CD14-positive monocyte (primary cell): ENCODE measurements around the gene FGF9. TPM values are rescaled to one million over a fixed set of nuclear protein-coding genes. Genes with fewer than 3 reads are reported as not detected.

ENCODE experiments used
- DNase-seq, 3 donors: peaks; one replicate each; pipeline ENCODE4 v3.0.0-alpha.2; 2011 to 2022
- H2AFZ ChIP-seq: 2 replicates; pipeline ENCODE4 v1.6.0; 2012; ENCODE audit warnings: mild to moderate bottlenecking, low read depth, low read length, inconsistent platforms; ENCODE audit not compliant: insufficient read depth, poor library complexity, severe bottlenecking
- H3K27ac ChIP-seq, 2 donors: 1 replicate in 1 of 2; 2 replicates in 1 of 2; pipeline ENCODE4 v1.5.1; 2012 to 2013; ENCODE audit warnings: low read length in 2 of 2, control low read depth in 1 of 2, inconsistent platforms in 1 of 2, low read depth in 1 of 2, mild to moderate bottlenecking in 1 of 2
- H3K27me3 ChIP-seq, 2 donors: one replicate each; pipeline versions ENCODE4 v1.6.0 to v1.6.1; 2011 to 2013; ENCODE audit warnings: low read length in 2 of 2; ENCODE audit not compliant: control insufficient read depth in 2 of 2, insufficient read depth in 2 of 2
- H3K36me3 ChIP-seq, 2 donors: replicated peaks in 1 of 2; 1 replicate in 1 of 2; 2 replicates in 1 of 2; pipeline versions ENCODE4 v1.5.1 to v1.6.1; 2012 to 2013; ENCODE audit warnings: low read length in 2 of 2, control low read depth in 1 of 2, inconsistent platforms in 1 of 2, mild to moderate bottlenecking in 1 of 2; ENCODE audit not compliant: insufficient read depth in 2 of 2, control insufficient read depth in 1 of 2
- H3K4me1 ChIP-seq, 2 donors: 1 replicate in 1 of 2; 2 replicates in 1 of 2; pipeline versions ENCODE4 v1.5.1 to v1.6.1; 2012 to 2013; ENCODE audit warnings: low read length in 2 of 2, control low read depth in 1 of 2, inconsistent platforms in 1 of 2, mild to moderate bottlenecking in 1 of 2, moderate library complexity in 1 of 2; ENCODE audit not compliant: insufficient read depth in 2 of 2, control insufficient read depth in 1 of 2
- H3K4me2 ChIP-seq: replicated peaks from 2 replicates; pipeline ENCODE3; 2012; ENCODE audit warnings: low read length, moderate library complexity, mild to moderate bottlenecking; ENCODE audit not compliant: poor library complexity, severe bottlenecking; ENCODE audit errors: extremely low read depth
- H3K4me3 ChIP-seq, 3 experiments: fragments of 200-600 bp in 1 of 3; sonication (generic) in 1 of 3; replicated peaks in 1 of 3; 1 replicate in 2 of 3; 2 replicates in 1 of 3; pipeline ENCODE4 v1.5.1; 2011 to 2013; ENCODE audit warnings: low read length in 3 of 3, mild to moderate bottlenecking in 3 of 3, control low read depth in 2 of 3, low read depth in 2 of 3, inconsistent platforms in 1 of 3, moderate library complexity in 1 of 3
- H3K79me2 ChIP-seq: 2 replicates; pipeline ENCODE4 v1.6.0; 2012; ENCODE audit warnings: mild to moderate bottlenecking, control low read depth, inconsistent platforms, low read length, moderate library complexity; ENCODE audit not compliant: insufficient read depth
- H3K9ac ChIP-seq: 2 replicates; pipeline ENCODE4 v1.6.0; 2017; ENCODE audit warnings: low read length, mild to moderate bottlenecking; ENCODE audit not compliant: insufficient read depth, poor library complexity, severe bottlenecking
- H3K9me3 ChIP-seq, 2 donors: replicated peaks in 1 of 2; 1 replicate in 1 of 2; 2 replicates in 1 of 2; pipeline versions ENCODE4 v1.5.1 to v1.6.1; 2012 to 2013; ENCODE audit warnings: low read length in 2 of 2, control low read depth in 1 of 2; ENCODE audit not compliant: control insufficient read depth in 1 of 2, insufficient read depth in 1 of 2
- H4K20me1 ChIP-seq: 2 replicates; pipeline ENCODE4 v1.6.0; 2012; ENCODE audit warnings: mild to moderate bottlenecking, low read length, control low read depth, moderate library complexity; ENCODE audit not compliant: insufficient read depth
- H3K27ac Mint-ChIP-seq, 7 donors: one replicate each; pipeline ENCODE4 v1.8.0; 2020; ENCODE audit warnings: mild to moderate bottlenecking in 7 of 7, mixed read lengths in 7 of 7, moderate library complexity in 6 of 7, inconsistent platforms in 2 of 7
- H3K27me3 Mint-ChIP-seq, 3 donors: one replicate each; pipeline ENCODE4 v1.8.0; 2021 to 2022; ENCODE audit warnings: low read depth in 3 of 3, mild to moderate bottlenecking in 3 of 3, mixed read lengths in 3 of 3, moderate library complexity in 3 of 3, inconsistent platforms in 1 of 3
- H3K36me3 Mint-ChIP-seq, 2 donors: one replicate each; pipeline ENCODE4 v1.8.0; 2020; ENCODE audit warnings: mixed read lengths in 2 of 2, inconsistent platforms in 1 of 2, mild to moderate bottlenecking in 1 of 2
- H3K4me1 Mint-ChIP-seq: one replicate; pipeline ENCODE4 v1.8.0; 2020; ENCODE audit warnings: mild to moderate bottlenecking, mixed read lengths
- H3K4me3 Mint-ChIP-seq, 2 donors: one replicate each; pipeline ENCODE4 v1.8.0; 2020; ENCODE audit warnings: mild to moderate bottlenecking in 2 of 2, mixed read lengths in 2 of 2, moderate library complexity in 1 of 2
- H3K9me3 Mint-ChIP-seq, 7 donors: one replicate each; pipeline ENCODE4 v1.8.0; 2020 to 2022; ENCODE audit warnings: mixed read lengths in 7 of 7, mild to moderate bottlenecking in 6 of 7, moderate library complexity in 6 of 7, inconsistent platforms in 2 of 7
- WGBS: methylation state at CpG from one replicate; pipeline ENCODE4 v1.1.5; 2013; ENCODE audit warnings: missing lambda C conversion rate; ENCODE audit not compliant: insufficient coverage; 5-methylcytosine and 5-hydroxymethylcytosine counted together
- intact Hi-C, 2 donors: fragments of 100-400 bp; cut with micrococcal nuclease; formaldehyde crosslinking; loops; one replicate each; pipeline versions ENCODE4 v1.15.0 to v1.15.1; 2023
- polyA plus RNA-seq, 3 donors: library from polyadenylated mRNA; depleted of rRNA in 1 of 3; unstranded in 2 of 3; stranded (reverse) in 1 of 3; fragments of 300-500 nt in 2 of 3; fragments of >200 nt in 1 of 3; fragmentation: Illumina TruSeq in 2 of 3; gene quantifications; 1 replicate in 2 of 3; 2 replicates in 1 of 3; pipeline ENCODE4 v1.2.3, GENCODE V29; 2012 to 2021
- TF ChIP-seq, protein P1 (sequence below): fragments of 200-600 bp; IDR thresholded peaks from one replicate; pipeline ENCODE4 v1.8.0; 2022; ENCODE audit warnings: antibody characterized with exemption, mild to moderate bottlenecking

The FGF9 gene
- polyA plus RNA-seq, 3 donors: 0.03 to 0.16 TPM; not detected in 1

DNA sequence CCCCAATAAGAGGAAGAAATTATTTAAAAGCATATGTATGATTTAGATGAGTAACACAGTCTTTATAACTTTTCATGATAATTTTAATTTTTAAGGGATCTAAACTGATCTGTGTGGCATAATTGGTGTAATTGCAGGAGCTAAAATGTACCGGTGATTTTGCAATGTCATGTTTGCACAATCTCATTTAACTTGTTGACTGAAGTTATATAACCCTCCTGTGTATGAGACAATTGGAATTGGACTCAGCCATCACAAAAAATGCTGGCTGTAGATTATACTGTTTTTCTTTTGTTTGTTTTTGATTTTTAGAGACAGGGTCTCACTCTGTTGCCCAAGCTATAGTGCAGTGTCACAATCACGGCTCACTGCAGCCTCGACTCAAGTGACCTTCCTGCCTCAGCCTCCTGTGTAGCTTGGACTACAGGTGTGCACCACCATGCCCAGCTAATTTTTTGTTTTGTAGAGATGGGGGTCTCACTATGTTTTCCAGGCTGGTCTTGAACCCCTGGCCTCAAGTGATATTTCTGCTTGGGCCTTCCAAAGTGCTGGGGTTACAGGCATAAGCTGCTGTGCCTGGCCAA lies 26.1 kb downstream of the FGF9 start:
- no peak for DNase-seq
- no peak overlapping the region for H3K4me2 ChIP-seq
- 93% methylated on average over 2 of the region's 3 CpGs for WGBS
- no peaks in the 10 kb centered on the region for H4K20me1 ChIP-seq
- Mint-ChIP-seq H3K4me1 (no peaks in the 10 kb centered on the region), H3K9me3 (no peaks in the 10 kb centered on the region), H3K27ac (no peak overlapping the region), H3K4me3 (no peak overlapping the region), H3K27me3 (peaks cover 4 to 6% (median 5%) of the 10 kb centered on the region in 3 donors), H3K36me3 (no peaks in the 10 kb centered on the region)
- no peak overlapping the region for H3K9ac ChIP-seq
- H3K27me3 ChIP-seq: no peaks in the 10 kb centered on the region
- H3K4me3 ChIP-seq: no peak overlapping the region
- H2AFZ ChIP-seq: no peak overlapping the region
- no peak overlapping the region for H3K27ac ChIP-seq
- no peaks in the 10 kb centered on the region for H3K9me3 ChIP-seq
- H3K36me3 ChIP-seq: no peaks in the 10 kb centered on the region
- no peaks in the 10 kb centered on the region for H3K79me2 ChIP-seq
- intact Hi-C loops: no loop called here
- TF ChIP-seq, protein P1, sequence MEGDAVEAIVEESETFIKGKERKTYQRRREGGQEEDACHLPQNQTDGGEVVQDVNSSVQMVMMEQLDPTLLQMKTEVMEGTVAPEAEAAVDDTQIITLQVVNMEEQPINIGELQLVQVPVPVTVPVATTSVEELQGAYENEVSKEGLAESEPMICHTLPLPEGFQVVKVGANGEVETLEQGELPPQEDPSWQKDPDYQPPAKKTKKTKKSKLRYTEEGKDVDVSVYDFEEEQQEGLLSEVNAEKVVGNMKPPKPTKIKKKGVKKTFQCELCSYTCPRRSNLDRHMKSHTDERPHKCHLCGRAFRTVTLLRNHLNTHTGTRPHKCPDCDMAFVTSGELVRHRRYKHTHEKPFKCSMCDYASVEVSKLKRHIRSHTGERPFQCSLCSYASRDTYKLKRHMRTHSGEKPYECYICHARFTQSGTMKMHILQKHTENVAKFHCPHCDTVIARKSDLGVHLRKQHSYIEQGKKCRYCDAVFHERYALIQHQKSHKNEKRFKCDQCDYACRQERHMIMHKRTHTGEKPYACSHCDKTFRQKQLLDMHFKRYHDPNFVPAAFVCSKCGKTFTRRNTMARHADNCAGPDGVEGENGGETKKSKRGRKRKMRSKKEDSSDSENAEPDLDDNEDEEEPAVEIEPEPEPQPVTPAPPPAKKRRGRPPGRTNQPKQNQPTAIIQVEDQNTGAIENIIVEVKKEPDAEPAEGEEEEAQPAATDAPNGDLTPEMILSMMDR: no peak
- H3K4me1 ChIP-seq: no peaks in the 10 kb centered on the region

DNA sequence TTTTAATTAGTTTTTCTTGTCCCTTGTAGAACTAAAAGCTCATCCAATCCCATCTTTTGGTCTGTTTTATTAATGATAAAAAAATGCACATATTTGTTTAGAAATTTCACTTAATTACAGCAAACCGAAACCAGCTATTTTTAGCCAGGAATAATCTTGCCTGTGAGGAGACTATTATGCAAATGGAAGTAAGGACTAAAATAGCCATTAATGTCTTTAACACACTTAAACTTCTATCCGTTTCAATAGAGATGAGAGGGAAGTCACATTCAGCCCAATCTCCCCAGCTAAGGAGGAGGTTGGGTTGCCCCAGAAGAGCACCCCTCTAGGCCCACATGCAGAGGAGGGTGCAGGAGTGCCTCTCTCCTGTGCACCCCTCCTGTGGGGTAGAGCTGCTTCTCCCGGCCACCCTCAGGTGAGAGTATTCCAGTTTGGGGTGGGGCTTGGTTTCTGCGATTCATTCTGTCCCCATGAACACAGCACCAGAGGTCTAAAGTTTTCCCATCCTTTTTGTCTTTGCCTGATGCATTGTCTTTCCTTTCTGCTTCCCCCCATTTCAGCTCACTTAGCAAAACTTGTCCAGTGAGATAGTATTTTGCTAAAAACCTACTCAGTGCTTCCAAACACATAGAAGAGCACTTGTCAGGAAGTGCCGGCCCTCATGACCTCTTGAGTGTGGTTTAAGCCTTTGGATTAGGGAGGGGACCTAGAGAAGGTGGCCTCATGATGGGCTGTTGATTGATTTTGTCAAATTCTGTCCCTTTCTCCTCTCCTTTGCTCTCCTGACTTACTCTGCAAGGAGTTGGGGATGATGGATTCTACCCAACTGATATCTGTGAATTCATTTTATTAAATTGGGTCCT lies 28.2 kb downstream of the FGF9 start:
- H3K4me1 Mint-ChIP-seq: no peaks in the 10 kb centered on the region
- Histone ChIP-seq H4K20me1 (no peaks in the 10 kb centered on the region), H3K9me3 (no peaks in the 10 kb centered on the region), H3K36me3 (no peaks in the 10 kb centered on the region), H3K27ac (no peak overlapping the region), H3K9ac (no peak overlapping the region), H3K4me1 (no peaks in the 10 kb centered on the region), H3K79me2 (no peaks in the 10 kb centered on the region), H2AFZ (no peak overlapping the region), H3K27me3 (no peaks in the 10 kb centered on the region), H3K4me3 (no peak overlapping the region), H3K4me2 (no peak overlapping the region)
- 100% methylated on average over 1 of the region's 5 CpGs for WGBS
- no peak for DNase-seq
- peaks cover 0 to 2% (median 0%) of the 10 kb centered on the region in 7 donors for H3K9me3 Mint-ChIP-seq
- intact Hi-C loops: no loop called here
- peaks cover 0 to 6% (median 3%) of the 10 kb centered on the region in 3 donors for H3K27me3 Mint-ChIP-seq
- H3K27ac Mint-ChIP-seq: no peak overlapping the region
- H3K4me3 Mint-ChIP-seq: no peak overlapping the region
- TF ChIP-seq, protein P1: no peak
- no peaks in the 10 kb centered on the region for H3K36me3 Mint-ChIP-seq
